Psoas muscle (tissue), 8 donors: ENCODE results near the gene SORBS1. TPM values are rescaled to one million over a fixed set of nuclear protein-coding genes. Genes with fewer than 3 reads are reported as not detected.
A peak's percentile ranks its signal among the peaks of the same experiment; 100 is the strongest.

Source experiments
- ATAC-seq, 4 donors: fragments of 200-7000 bp; cut with Tn5 transposase; one replicate each; pipeline ENCODE4 v1.9.1; 2020; ENCODE audit warnings: moderate library complexity in 3 of 4, mild to moderate bottlenecking in 2 of 4
- DNase-seq, 2 donors: peaks; one replicate each; pipeline ENCODE4 v3.0.0-alpha.2; 2020
- H3K27ac ChIP-seq: fragments of 200-600 bp; one replicate; pipeline ENCODE4 v1.8.0; 2022
- H3K27me3 ChIP-seq, 3 donors: fragments of 200-600 bp in 1 of 3; one replicate each; pipeline versions ENCODE4 v1.6.1 to v1.8.0; 2013 to 2022; ENCODE audit warnings: low read length in 2 of 3, mild to moderate bottlenecking in 2 of 3, moderate library complexity in 1 of 3; ENCODE audit not compliant: insufficient read depth in 3 of 3
- H3K36me3 ChIP-seq, 2 donors: fragments of 200-600 bp in 1 of 2; one replicate each; pipeline versions ENCODE4 v1.6.1 to v1.8.0; 2013 to 2022; ENCODE audit warnings: low read depth in 1 of 2, mild to moderate bottlenecking in 1 of 2, moderate library complexity in 1 of 2; ENCODE audit not compliant: insufficient read depth in 1 of 2
- H3K4me1 ChIP-seq: fragments of 200-600 bp; one replicate; pipeline ENCODE4 v1.8.0; 2022
- H3K4me3 ChIP-seq: fragments of 200-600 bp; one replicate; pipeline ENCODE4 v1.8.0; 2022; ENCODE audit warnings: mild to moderate bottlenecking
- H3K9me3 ChIP-seq: fragments of 200-600 bp; one replicate; pipeline ENCODE4 v1.8.0; 2022
- WGBS, 3 donors: extraction: QIAGEN DNeasy Blood & Tissue Kit; methylation state at CpG; one replicate each; pipeline versions ENCODE4 v1.1.6 to v1.1.7; 2013; 5-methylcytosine and 5-hydroxymethylcytosine counted together
- intact Hi-C, 2 donors: fragments of 100-400 bp; cut with DNase I; formaldehyde crosslinking; loops; one replicate each; pipeline versions ENCODE4 v1.11.0 to v1.14.2; 2022
- polyA plus RNA-seq, 3 donors: library from polyadenylated mRNA; stranded (reverse); fragments of 200-250 nt; gene quantifications; one replicate each; pipeline ENCODE4 v1.2.3, GENCODE V29; 2013
- total RNA-seq, 4 donors: library from RNA; stranded (reverse); fragmentation: NEBNext Ultra II Directional in 2 of 4; extraction: Animal tissue kit (Norgen Biotek cat#: 25700) in 2 of 4; gene quantifications; one replicate each; pipeline versions ENCODE4 v1.2.1 to v1.2.4, GENCODE V29; 2021 to 2023
- TF ChIP-seq, protein P1 (sequence below): fragments of 200-600 bp; IDR thresholded peaks from one replicate; pipeline ENCODE4 v1.8.0; 2022; ENCODE audit warnings: antibody characterized with exemption
- donor health status: healthy with polysubstance abuse.
- donor health status: DM: no; HTN: no; CAD: no; lungs with moderate emphysema.
- donor health status: Bipolar disorder and iron deficiency.
- donor health status: healthy.
- donor health status: DM: yes; HTN: yes; CAD: no.
- donor health status: DM: no; HTN: no; CAD: no.
- donor health status: DM: no; HTN: no; CAD: no.
- donor health status: DM: yes; HTN: yes; CAD: no.

Gene SORBS1
- total and polyA plus RNA-seq, 7 donors = 17.3 to 306 (median 145) TPM

DNA sequence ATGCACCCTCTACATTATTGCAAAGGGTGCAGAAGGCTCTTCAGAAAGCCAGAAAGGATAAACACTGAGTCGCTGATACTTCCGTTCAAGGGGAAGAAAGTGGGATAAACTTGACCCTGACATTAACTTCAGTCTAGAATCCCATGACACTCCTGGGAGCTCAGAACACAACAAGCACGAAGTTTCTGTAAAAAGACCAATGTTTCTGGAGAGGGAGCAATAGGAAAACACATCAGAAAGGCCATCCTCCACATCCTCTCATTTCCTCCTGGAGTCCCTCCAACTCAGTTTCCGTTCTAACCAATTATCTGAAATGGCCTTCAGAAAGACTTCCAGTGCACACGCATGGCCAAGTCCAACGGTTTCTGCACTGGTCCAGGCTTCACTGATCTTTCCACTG is 113.5 kb downstream of the SORBS1 start:
- Histone ChIP-seq H3K4me3 (no peak overlapping the region), H3K27me3 (no peaks in the 10 kb centered on the region), H3K27ac (peak overlapping the region; percentile 85), H3K9me3 (no peaks in the 10 kb centered on the region), H3K4me1 (peaks cover 85% of the 10 kb centered on the region), H3K36me3 (no peaks in the 10 kb centered on the region)
- TF ChIP-seq, protein P1, sequence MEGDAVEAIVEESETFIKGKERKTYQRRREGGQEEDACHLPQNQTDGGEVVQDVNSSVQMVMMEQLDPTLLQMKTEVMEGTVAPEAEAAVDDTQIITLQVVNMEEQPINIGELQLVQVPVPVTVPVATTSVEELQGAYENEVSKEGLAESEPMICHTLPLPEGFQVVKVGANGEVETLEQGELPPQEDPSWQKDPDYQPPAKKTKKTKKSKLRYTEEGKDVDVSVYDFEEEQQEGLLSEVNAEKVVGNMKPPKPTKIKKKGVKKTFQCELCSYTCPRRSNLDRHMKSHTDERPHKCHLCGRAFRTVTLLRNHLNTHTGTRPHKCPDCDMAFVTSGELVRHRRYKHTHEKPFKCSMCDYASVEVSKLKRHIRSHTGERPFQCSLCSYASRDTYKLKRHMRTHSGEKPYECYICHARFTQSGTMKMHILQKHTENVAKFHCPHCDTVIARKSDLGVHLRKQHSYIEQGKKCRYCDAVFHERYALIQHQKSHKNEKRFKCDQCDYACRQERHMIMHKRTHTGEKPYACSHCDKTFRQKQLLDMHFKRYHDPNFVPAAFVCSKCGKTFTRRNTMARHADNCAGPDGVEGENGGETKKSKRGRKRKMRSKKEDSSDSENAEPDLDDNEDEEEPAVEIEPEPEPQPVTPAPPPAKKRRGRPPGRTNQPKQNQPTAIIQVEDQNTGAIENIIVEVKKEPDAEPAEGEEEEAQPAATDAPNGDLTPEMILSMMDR = no peak
- DNase-seq = no peak
- ATAC-seq = no peak
- intact Hi-C loops = no loop called here
- WGBS, 3 donors = 21 to 38% (median 26%) methylated on average over 6 of the region's 6 CpGs

DNA sequence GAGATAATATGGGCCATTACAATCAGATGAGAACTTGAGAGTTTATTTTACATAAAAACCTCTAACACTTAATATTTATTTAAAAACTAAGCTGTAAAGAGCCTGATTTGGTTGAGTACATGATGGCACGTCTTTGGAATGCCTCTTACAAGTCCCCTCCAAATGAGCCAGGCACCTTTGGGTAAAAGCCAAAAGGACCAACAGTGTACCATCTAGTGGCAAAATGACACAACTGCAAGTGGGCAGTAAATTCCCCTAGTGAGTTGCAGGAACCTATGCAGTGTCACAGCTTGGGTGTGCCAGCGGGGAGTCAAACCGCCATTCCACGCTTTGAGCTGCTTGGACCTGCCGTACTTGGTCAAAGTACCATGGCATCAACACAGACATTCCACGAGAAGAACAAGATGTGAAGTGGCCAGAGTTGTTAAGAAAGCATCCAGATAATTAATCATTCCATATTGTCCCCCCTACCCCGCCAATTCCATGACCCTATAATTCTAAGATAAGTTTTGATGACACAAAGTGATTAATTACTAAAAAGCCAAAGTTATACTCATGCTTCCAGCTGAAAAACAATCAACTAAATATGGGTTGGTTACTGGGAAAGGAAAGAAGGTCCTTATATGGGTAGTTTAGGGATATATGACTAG is 115.2 kb downstream of the SORBS1 start:
- intact Hi-C loops = no loop called here
- DNase-seq = peak; percentile 19 to 71

DNA sequence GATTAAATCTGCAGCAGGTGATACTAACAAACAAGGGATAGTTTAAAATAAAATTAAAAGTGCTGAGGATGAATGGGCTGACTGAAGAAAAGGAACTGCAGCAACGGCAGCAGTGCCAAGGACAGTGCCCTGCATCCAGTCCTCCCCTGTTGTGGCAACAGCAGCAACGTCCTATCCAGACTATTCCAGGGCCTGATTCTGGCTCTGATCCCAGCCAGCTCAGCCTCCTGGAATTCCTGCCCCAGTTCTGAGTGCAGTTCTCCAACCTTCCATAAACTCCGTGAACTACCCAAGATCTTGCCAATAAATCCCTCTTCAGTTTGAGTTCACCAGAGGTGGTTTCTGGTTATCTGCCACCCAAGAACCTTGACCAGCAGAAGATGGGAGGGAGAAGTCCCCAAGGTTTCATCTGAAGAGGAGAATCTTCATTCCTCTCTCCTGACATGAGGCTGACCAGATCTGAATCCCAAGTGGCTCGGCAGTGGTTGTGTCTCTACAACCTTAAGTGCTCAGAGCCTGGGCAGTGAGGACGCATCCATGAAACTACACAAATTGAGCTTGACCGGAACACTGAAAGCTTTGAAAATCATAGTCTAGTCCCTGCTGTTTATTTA is 115.8 kb downstream of the SORBS1 start:
- Histone ChIP-seq H3K4me1 (peaks cover 66% of the 10 kb centered on the region), H3K4me3 (peak overlapping the region; percentile 39), H3K9me3 (no peaks in the 10 kb centered on the region), H3K36me3 (peaks cover 0 to 3% of the 10 kb centered on the region in 2 donors), H3K27ac (peak overlapping the region; percentile 85), H3K27me3 (no peaks in the 10 kb centered on the region)
- intact Hi-C loops = no loop called here
- DNase-seq (peak; percentile 83 to 89), ATAC-seq (peak; percentile 89 to 93 (median 92))
- WGBS, 3 donors = 17 to 32% (median 19%) methylated on average over 6 of the region's 6 CpGs
- TF ChIP-seq, protein P1 = no peak

More for the DNA sequence above, 115.2 kb downstream of the SORBS1 start:
- peak; percentile 83 to 88 (median 86) for ATAC-seq
- Histone ChIP-seq H3K4me1 (peaks cover 72% of the 10 kb centered on the region), H3K36me3 (no peaks in the 10 kb centered on the region), H3K9me3 (no peaks in the 10 kb centered on the region), H3K27ac (peak overlapping the region; percentile 85), H3K4me3 (peak overlapping the region; percentile 39), H3K27me3 (no peaks in the 10 kb centered on the region)
- TF ChIP-seq, protein P1 = peak; percentile 80
- 19 to 53% (median 27%) methylated on average over 7 of the region's 7 CpGs for WGBS, 3 donors

- Histone ChIP-seq H3K36me3 (peaks cover 0 to 8% of the 10 kb centered on the region in 2 donors), H3K27ac (peak overlapping the region; percentile 85), H3K9me3 (no peaks in the 10 kb centered on the region), H3K4me3 (peak overlapping the region; percentile 39), H3K27me3 (no peaks in the 10 kb centered on the region), H3K4me1 (peaks cover 64% of the 10 kb centered on the region)
- DNase-seq = no peak
- intact Hi-C loops = no loop called here
- peak in 3 of 4 donors; percentile 8 to 46 (median 12) for ATAC-seq
- TF ChIP-seq, protein P1 = no peak
- 37 to 53% (median 41%) methylated on average over 5 of the region's 5 CpGs for WGBS, 3 donors
These were observed 116.4 kb downstream of the SORBS1 start for GRCh38 chr10:95444792-95445191.
